SK-N-MC (cell line): ENCODE data around the gene SMYD2.

Experiments used
- DNase-seq: peaks from one replicate; pipeline ENCODE4 v3.0.0-alpha.2; 2011; ENCODE audit warnings: low read depth, low spot score
- H3K27ac ChIP-seq: fragments of 200-600 bp; sonication (generic); 2 replicates; pipeline ENCODE4 v1.5.1; 2016; ENCODE audit warnings: mixed run types
- H3K36me3 ChIP-seq: fragments of 200-600 bp; sonication (generic); 2 replicates; pipeline ENCODE4 v1.6.1; 2017; ENCODE audit warnings: antibody characterized with exemption, low read length, mixed read lengths; ENCODE audit not compliant: insufficient read depth
- H3K4me3 ChIP-seq: fragments of 200-600 bp; sonication (generic); 2 replicates; pipeline ENCODE4 v1.5.1; 2016
- H3K9ac ChIP-seq: fragments of 200-600 bp; sonication (generic); 2 replicates; pipeline ENCODE4 v1.8.0; 2017; ENCODE audit warnings: mixed run types, mixed read lengths; ENCODE audit not compliant: insufficient read length
- H3K9me3 ChIP-seq: fragments of 200-600 bp; sonication (generic); 2 replicates; pipeline ENCODE4 v1.6.1; 2017; ENCODE audit warnings: low read depth, mild to moderate bottlenecking, antibody characterized with exemption, low read length, moderate library complexity, mixed read lengths
- EZH2 ChIP-seq: fragments of 200-600 bp; sonication (generic); IDR thresholded peaks from one replicate; pipeline ENCODE4 v1.6.1; 2017; ENCODE audit warnings: antibody characterized with exemption
- FOXP2 ChIP-seq: optimal IDR thresholded peaks from 2 replicates; pipeline ENCODE3; 2011; ENCODE audit warnings: mild to moderate bottlenecking, moderate library complexity; ENCODE audit not compliant: insufficient read depth; ENCODE audit errors: extremely low read length, control extremely low read depth
- POLR2AphosphoS5 ChIP-seq: IDR thresholded peaks from 2 replicates; pipeline ENCODE4 v1.6.1; 2012; ENCODE audit warnings: mild to moderate bottlenecking, low read depth, low read length, borderline replicate concordance

SMYD2 gene

DNA sequence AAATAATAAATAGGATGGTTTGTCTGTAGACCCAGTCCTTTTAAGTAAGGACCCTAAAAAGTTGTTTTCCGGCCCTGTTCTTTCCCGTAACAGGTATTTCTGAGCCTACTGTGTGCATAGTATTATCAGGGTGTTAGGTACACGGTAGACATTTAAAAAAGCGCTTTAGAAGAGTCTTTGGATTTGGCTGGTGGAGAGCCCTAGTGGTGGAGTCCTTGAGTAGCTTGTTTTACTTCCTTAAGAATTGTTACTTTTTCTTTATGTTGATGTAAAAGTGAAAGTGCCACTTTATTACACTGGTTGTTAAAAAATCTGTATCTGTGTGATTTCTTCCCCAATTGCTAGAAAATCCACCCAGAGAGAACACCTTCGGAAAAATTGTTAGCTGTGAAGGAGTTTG, 36.8 kb downstream of the SMYD2 start:
- Histone ChIP-seq H3K27ac (no peak overlapping the region), H3K4me3 (no peak overlapping the region), H3K36me3 (peaks cover 3% of the 10 kb centered on the region), H3K9ac (no peak overlapping the region), H3K9me3 (no peaks in the 10 kb centered on the region)
- TF ChIP-seq POLR2AphosphoS5: no peak
- no peak for TF ChIP-seq EZH2
- TF ChIP-seq FOXP2: no peak
- DNase-seq: no peak

DNA sequence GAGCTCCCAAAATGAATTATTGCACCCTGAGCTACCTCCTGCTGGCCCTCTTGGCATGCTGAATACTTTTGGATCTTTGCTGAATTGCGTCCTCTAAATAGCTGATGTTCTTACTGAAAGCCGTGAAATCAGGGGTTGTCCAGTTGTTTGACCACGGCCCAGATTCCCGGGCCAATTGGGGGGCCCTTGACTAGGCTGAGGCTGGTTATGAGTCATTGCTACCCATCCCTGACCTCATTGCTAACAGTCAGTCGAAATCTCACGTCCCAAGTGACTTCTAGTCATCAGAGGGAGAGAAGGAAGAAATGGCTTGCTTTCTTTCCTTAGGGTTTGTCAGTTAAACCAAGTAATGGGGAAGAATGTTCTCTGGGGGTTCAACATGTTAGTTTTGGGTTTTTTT, 37.4 kb downstream of the SMYD2 start:
- no peak for TF ChIP-seq FOXP2
- no peak for TF ChIP-seq POLR2AphosphoS5
- no peak for TF ChIP-seq EZH2
- no peak for DNase-seq
- H3K4me3 ChIP-seq: no peak overlapping the region
- no peaks in the 10 kb centered on the region for H3K9me3 ChIP-seq
- H3K27ac ChIP-seq: no peak overlapping the region
- peaks cover 3% of the 10 kb centered on the region for H3K36me3 ChIP-seq
- H3K9ac ChIP-seq: no peak overlapping the region

DNA sequence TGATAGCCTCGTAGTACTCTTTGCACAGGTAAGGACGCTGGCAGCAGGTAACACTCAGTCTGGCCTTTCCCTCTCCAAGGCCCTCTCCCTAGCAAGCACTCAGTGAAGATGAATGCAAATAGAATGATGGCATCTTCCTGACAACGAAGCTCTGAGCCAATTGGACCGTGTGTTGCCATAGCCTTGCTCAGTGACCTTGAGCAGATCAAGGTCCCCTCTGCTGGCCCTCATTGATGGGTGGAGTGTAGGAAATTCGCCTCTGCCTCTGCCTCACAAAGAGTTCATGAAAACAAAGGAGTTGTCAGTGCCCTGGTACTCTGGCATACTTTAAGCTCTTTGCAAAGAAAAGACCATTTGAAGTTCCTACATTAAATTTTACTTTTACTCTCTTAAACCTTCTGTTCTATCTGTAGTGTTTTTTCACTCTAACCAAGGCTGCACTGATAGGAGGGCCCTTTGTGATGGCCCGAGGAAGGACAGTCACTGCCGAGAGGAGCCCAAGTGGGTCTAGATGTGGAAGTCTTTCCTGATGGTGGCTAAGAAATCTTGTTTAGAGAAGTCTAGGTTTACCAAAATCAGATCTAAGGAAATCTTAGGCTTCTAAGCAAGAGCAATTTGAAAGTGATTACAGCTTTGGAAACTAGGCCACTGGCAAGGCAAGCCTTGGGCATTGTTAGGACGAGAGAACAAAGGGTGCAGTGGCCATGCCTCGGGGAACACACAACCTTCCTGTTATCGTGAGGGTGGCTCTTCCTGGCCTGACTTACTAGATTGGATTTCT, 38.2 kb downstream of the SMYD2 start:
- peaks cover 3% of the 10 kb centered on the region for H3K36me3 ChIP-seq
- no peaks in the 10 kb centered on the region for H3K9me3 ChIP-seq
- no peak for TF ChIP-seq POLR2AphosphoS5
- TF ChIP-seq EZH2: no peak
- TF ChIP-seq FOXP2: no peak
- no peak overlapping the region for H3K9ac ChIP-seq
- H3K4me3 ChIP-seq: no peak overlapping the region
- DNase-seq: no peak
- H3K27ac ChIP-seq: no peak overlapping the region

DNA sequence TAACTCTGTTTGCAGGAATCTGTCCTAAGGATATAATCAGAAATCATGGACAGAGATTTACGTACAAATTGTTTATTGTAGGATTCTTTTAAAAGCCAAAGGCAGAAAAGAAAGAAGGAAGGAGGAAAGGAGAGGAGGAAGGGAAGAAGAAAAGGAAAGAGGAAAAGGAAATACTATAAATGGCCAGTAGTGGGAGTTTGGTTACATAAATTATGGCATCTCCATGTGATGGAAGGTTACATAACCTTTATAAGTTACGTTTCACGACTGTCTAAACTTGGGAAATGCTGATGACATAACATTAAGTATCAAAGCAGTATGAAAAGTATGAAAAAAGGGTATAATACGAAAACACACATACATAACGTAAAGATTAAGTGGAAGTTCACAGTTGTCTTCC, 39.0 kb downstream of the SMYD2 start:
- Histone ChIP-seq H3K4me3 (no peak overlapping the region), H3K9ac (no peak overlapping the region), H3K27ac (no peak overlapping the region), H3K36me3 (peaks cover 3% of the 10 kb centered on the region), H3K9me3 (no peaks in the 10 kb centered on the region)
- no peak for DNase-seq
- TF ChIP-seq FOXP2 (no peak), POLR2AphosphoS5 (no peak), EZH2 (no peak)

DNA sequence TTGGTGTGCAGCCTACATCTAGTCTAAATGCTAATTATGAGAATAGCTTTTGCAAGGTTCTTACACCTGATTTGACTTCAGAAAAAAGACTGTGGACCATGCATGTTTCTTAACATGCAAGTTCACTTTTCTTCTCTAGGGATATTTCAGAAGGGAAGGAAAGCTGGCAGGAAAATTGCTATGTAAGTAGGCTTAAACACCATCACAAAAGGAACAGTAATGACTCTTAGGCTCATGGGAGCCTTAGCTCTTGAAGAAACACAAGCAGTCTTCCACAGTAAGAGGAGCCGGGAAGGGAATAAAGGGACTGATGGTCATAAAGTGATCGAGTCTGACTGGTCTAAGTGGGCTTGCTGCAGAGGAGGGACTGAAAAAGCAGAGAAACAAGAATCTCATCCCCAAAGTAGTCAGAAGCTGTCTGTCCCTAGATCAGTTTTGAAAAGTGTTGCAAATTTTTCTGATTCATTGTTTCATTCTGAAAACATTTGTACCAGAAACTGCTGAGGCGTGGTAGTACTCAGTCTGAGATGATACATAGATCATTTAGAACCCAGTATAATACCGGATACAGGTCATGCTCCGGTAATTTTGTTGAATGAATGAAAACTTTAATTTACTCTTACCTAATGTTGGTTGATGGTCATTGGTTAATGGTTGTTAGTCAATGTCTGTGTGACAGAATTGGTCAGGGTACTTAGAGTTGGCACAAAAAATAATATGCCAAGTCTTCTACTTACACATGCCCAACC, 40.9 kb downstream of the SMYD2 start:
- H3K4me3 ChIP-seq: no peak overlapping the region
- no peak overlapping the region for H3K9ac ChIP-seq
- no peak for DNase-seq
- TF ChIP-seq POLR2AphosphoS5: no peak
- TF ChIP-seq EZH2: no peak
- no peak for TF ChIP-seq FOXP2
- H3K27ac ChIP-seq: no peak overlapping the region
- H3K36me3 ChIP-seq: peaks cover 3% of the 10 kb centered on the region
- no peaks in the 10 kb centered on the region for H3K9me3 ChIP-seq

DNA sequence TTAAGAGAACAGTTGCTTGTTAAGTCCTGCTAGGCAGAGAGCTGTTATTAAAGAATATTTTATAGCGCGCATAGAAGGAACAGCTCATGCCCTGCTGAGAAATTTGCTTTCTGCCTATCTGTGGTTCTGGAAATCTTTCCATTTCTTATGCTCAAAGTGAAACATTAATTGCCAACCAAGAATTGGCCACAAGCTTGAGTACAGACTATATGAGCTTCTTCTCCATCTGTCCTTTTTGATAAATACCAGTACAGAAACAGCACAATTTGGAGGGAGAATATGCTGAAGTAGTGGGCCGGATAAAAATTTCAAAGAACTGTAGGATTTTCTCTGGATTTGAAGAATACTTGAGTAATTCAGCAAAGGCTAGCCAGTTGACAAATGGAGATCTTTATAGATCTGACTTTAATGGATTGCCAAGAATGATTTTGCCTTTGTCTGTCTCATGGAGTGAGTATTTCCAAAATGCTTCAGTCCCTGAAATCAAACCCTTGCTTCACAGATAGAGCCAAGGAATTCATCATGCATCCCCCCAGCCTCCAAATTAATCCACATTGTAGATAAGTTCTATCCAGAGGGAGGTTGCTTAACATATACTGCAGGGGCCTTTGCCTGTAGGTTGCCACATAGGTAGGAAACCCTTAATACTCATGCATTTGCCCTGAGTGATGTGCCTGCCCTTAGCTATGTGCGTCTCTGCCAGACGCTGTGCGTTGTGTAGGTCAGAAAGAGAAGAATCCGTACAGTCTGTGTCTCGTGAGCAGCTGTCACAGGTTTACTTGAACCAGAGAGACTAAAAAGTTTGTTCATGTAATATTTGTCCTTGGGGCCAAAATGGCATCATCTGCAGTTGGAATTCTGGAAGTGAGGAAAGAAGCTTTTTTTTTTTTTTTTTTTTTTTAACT, 44.2 kb downstream of the SMYD2 start:
- no peak overlapping the region for H3K4me3 ChIP-seq
- H3K9ac ChIP-seq: no peak overlapping the region
- H3K36me3 ChIP-seq: no peaks in the 10 kb centered on the region; the same call in none of the 2 replicates
- TF ChIP-seq FOXP2 (no peak), POLR2AphosphoS5 (no peak), EZH2 (no peak)
- no peak overlapping the region for H3K27ac ChIP-seq
- no peaks in the 10 kb centered on the region for H3K9me3 ChIP-seq
- DNase-seq: no peak

DNA sequence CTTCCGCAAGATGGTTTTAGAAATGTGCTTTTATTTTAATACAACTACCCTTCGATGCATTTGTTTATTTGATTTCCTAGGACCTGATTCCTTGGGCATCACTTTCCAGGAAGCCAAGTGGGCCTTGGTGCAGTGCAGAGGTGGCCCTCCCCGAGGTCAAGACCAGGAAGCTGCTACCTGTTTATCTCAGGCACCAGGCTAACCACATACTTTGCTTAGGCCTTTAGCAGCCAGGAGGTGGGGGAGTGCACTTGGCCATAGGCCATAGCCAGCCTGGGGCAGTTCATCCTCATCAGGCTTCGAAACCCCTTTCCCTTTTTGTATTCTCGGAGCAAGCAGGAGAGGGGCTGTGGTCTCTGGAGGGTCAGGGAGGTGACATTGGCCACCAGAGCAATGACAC, 45.4 kb downstream of the SMYD2 start:
- no peak for DNase-seq
- no peak overlapping the region for H3K4me3 ChIP-seq
- no peaks in the 10 kb centered on the region for H3K9me3 ChIP-seq
- no peaks in the 10 kb centered on the region; the same call in 1 of the 2 replicates for H3K36me3 ChIP-seq
- H3K9ac ChIP-seq: no peak overlapping the region
- no peak for TF ChIP-seq FOXP2
- H3K27ac ChIP-seq: no peak overlapping the region

DNA sequence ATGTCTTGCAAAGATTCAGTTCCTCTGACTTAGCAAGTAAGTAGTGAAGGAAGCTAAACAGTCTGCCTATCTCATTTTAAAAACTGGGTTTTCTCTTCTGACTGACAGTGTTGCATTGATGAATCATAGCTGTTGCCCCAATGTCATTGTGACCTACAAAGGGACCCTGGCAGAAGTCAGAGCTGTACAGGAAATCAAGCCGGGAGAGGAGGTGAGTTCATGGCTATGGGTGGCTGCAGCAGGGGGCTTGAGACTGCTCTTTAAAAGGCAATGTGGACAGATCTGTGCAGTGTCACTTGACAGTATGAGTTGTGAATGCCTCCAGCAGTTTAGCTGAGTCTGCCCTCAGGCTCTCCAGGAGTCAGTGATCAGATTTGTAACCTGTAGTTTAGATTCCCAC, 46.6 kb downstream of the SMYD2 start:
- no peak overlapping the region for H3K27ac ChIP-seq
- no peak overlapping the region for H3K9ac ChIP-seq
- no peaks in the 10 kb centered on the region for H3K9me3 ChIP-seq
- no peaks in the 10 kb centered on the region; the same call in 1 of the 2 replicates for H3K36me3 ChIP-seq
- no peak overlapping the region for H3K4me3 ChIP-seq
- no peak for TF ChIP-seq POLR2AphosphoS5
- TF ChIP-seq EZH2: no peak
- no peak for TF ChIP-seq FOXP2
- DNase-seq: no peak
